ENCODE results near the gene PRRG1.

Gene PRRG1

DNA sequence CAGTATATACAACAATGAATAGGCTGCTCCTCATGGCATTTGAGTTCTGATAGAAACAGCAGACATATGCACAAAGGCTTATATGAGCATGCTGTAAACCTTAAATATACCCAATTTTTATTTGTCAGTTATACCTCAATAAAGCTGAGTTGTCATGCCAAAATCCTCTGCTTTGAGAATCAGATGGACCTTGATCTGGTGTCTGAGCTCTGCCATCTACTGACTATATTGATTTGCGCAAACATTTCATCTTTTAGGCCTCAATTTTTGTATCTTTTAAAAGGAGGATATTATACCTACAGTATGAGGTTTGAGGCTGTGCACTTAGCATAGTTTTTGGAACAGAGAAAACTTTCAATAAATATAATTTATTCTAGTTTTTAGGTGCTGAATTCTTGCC, 85.2 kb downstream of the PRRG1 start:
- Mint-ChIP-seq H3K36me3 (ENCODE audit: low read depth) (peaks cover 28% of the 10 kb centered on the region), H3K4me3 (no peak overlapping the region), H3K27ac (no peak overlapping the region), H3K27me3 (ENCODE audit: low read depth) (no peaks in the 10 kb centered on the region), H3K4me1 (no peaks in the 10 kb centered on the region), H3K9me3 (no peaks in the 10 kb centered on the region)
- TF ChIP-seq, protein P1, sequence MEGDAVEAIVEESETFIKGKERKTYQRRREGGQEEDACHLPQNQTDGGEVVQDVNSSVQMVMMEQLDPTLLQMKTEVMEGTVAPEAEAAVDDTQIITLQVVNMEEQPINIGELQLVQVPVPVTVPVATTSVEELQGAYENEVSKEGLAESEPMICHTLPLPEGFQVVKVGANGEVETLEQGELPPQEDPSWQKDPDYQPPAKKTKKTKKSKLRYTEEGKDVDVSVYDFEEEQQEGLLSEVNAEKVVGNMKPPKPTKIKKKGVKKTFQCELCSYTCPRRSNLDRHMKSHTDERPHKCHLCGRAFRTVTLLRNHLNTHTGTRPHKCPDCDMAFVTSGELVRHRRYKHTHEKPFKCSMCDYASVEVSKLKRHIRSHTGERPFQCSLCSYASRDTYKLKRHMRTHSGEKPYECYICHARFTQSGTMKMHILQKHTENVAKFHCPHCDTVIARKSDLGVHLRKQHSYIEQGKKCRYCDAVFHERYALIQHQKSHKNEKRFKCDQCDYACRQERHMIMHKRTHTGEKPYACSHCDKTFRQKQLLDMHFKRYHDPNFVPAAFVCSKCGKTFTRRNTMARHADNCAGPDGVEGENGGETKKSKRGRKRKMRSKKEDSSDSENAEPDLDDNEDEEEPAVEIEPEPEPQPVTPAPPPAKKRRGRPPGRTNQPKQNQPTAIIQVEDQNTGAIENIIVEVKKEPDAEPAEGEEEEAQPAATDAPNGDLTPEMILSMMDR (IDR thresholded peaks at IDR 0.05; ENCODE audit: unreplicated experiment in 3 of 3), result no peak

DNA sequence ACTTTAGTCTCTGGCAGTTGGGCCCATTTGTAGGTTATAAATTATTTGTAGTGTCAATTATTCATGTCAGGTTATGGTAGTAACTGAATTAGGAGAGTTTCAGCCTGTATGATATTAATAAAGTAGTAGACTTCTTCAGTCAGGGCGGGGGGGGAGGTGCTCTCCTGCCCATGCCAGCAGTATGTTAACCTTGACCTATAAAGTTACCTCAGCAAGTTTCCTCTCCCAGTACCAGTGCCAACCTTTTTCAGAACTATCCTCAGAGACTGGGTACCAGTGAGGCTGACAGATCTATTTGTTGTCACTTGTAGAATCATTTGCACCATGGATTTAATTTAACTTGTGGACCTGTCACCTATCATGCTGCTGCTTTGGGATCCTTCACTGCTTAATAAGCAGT, 88.0 kb downstream of the PRRG1 start:
- TF ChIP-seq, protein P1 (IDR thresholded peaks at IDR 0.05; ENCODE audit: unreplicated experiment in 3 of 3), result no peak
- H3K27me3 Mint-ChIP-seq (ENCODE audit: low read depth), result no peaks in the 10 kb centered on the region
- H3K4me3 Mint-ChIP-seq, result no peak overlapping the region
- H3K27ac Mint-ChIP-seq, result no peak overlapping the region
- H3K9me3 Mint-ChIP-seq, result no peaks in the 10 kb centered on the region
- H3K36me3 Mint-ChIP-seq (ENCODE audit: low read depth), result peaks cover 26% of the 10 kb centered on the region
- no peaks in the 10 kb centered on the region for H3K4me1 Mint-ChIP-seq

DNA sequence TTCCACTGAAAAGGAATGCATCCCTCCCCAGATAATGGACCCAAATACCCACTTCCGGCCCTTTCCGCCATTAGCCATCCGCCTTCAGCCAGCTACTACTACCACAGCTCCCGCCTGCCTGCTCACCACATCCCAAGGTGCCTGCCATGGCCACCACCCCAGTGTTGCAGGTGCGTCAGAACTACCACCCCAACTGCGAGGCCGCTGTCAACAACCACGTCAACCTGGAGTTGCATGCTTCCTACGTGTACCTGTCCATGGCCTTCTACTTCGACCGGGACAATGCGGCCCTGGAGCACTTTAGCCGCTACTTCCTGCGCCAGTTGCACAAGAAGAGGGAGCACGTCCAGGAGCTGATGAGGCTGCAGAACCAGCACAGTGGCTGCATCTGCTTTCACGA, 92.2 kb downstream of the PRRG1 start:
- H3K27me3 Mint-ChIP-seq (ENCODE audit: low read depth), result no peaks in the 10 kb centered on the region
- H3K4me3 Mint-ChIP-seq, result no peak overlapping the region
- no peak overlapping the region for H3K27ac Mint-ChIP-seq
- TF ChIP-seq, protein P1 (IDR thresholded peaks at IDR 0.05; ENCODE audit: unreplicated experiment in 3 of 3), result no peak
- H3K9me3 Mint-ChIP-seq, result no peaks in the 10 kb centered on the region
- H3K4me1 Mint-ChIP-seq, result no peaks in the 10 kb centered on the region
- H3K36me3 Mint-ChIP-seq (ENCODE audit: low read depth), result peaks cover 21% of the 10 kb centered on the region

DNA sequence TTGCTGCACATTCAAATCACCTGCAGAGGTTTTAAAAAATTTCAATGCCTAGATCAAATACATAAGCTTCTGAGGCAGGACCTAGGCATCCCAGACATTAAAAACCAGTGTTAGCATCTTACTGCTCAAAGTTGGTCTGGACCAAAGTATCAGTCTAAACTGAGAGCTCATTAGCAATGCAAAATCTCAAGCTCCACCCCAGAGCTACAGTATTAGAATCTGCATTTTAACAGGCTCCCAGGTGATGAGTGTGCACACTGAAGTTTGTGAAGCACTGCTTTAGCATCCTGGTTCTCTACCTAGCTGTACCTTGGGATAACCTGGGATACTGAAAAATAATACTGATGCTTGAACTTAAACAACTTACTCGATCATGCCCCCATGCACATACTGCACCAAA, 96.0 kb downstream of the PRRG1 start:
- no peak overlapping the region for H3K4me3 Mint-ChIP-seq
- no peaks in the 10 kb centered on the region for H3K9me3 Mint-ChIP-seq
- no peaks in the 10 kb centered on the region for H3K27me3 Mint-ChIP-seq (ENCODE audit: low read depth)
- TF ChIP-seq, protein P1 (IDR thresholded peaks at IDR 0.05; ENCODE audit: unreplicated experiment in 3 of 3), result no peak
- no peaks in the 10 kb centered on the region for H3K4me1 Mint-ChIP-seq
- no peak overlapping the region for H3K27ac Mint-ChIP-seq
- peaks cover 25% of the 10 kb centered on the region for H3K36me3 Mint-ChIP-seq (ENCODE audit: low read depth)

DNA sequence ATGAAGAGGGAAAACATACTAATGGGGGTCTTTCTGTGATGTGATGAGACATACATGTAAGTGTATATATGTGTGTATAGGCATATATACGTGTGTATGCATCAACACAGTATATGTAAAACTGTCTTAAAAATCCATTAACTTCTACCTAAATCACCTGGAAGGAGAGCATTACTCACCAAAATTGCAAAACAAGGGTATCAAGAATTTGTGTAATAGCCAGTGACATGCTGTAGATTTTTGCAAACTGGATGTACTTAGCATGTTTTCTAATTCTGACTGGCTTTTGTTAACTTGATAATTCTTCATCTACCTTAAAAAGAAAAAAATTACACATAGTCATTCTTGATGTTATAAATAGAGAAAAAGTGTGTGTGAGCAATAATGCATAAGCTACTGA, 104.7 kb downstream of the PRRG1 start:
- TF ChIP-seq, protein P1 (IDR thresholded peaks at IDR 0.05; ENCODE audit: unreplicated experiment in 3 of 3), result no peak
- Mint-ChIP-seq H3K9me3 (peaks cover 3% of the 10 kb centered on the region), H3K27ac (no peak overlapping the region), H3K4me1 (no peaks in the 10 kb centered on the region), H3K4me3 (no peak overlapping the region), H3K36me3 (ENCODE audit: low read depth) (peaks cover 5% of the 10 kb centered on the region), H3K27me3 (ENCODE audit: low read depth) (no peaks in the 10 kb centered on the region)

DNA sequence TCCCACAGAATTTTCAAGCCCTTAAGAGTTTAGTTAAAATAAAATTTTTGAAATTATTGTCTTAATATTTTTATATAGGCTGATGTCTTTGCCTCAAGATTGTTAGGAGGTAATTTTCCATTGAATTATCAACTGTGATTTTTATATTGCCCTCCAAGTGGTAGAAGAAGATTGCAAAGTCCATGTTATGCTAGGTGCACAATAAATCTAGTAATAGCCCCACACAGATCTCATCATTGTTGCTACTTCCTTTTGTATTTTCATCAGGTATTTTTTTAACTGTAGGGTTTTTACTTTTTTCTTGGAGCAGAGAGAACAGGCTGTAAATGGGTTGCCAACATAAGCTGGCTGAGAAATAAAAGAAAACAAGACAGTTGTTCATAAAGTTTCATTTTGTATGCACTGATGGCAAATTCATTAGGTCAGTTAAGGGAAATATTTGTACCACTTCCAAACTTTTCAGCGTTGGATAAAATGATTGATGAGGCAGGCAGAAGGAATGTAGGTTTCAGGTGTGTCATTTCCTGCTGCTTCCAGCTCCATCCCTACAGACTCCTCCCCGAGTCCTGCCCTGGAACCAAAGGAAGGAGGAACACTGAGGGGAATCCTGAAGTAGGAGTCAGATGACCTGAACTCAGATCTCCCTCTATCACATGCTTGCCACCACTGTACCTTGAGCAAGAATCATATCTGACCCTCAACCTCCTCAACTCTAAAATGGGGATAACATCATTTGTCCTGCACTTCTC, 105.5 kb downstream of the PRRG1 start:
- Mint-ChIP-seq H3K4me3 (no peak overlapping the region), H3K4me1 (no peaks in the 10 kb centered on the region), H3K36me3 (ENCODE audit: low read depth) (peaks cover 5% of the 10 kb centered on the region), H3K27me3 (ENCODE audit: low read depth) (no peaks in the 10 kb centered on the region), H3K9me3 (peaks cover 3% of the 10 kb centered on the region), H3K27ac (no peak overlapping the region)
- TF ChIP-seq, protein P1 (IDR thresholded peaks at IDR 0.05; ENCODE audit: unreplicated experiment in 3 of 3), result no peak

Measured in nephron (organoid).